ENCODE measurements around the gene SYT2.

The SYT2 gene

DNA sequence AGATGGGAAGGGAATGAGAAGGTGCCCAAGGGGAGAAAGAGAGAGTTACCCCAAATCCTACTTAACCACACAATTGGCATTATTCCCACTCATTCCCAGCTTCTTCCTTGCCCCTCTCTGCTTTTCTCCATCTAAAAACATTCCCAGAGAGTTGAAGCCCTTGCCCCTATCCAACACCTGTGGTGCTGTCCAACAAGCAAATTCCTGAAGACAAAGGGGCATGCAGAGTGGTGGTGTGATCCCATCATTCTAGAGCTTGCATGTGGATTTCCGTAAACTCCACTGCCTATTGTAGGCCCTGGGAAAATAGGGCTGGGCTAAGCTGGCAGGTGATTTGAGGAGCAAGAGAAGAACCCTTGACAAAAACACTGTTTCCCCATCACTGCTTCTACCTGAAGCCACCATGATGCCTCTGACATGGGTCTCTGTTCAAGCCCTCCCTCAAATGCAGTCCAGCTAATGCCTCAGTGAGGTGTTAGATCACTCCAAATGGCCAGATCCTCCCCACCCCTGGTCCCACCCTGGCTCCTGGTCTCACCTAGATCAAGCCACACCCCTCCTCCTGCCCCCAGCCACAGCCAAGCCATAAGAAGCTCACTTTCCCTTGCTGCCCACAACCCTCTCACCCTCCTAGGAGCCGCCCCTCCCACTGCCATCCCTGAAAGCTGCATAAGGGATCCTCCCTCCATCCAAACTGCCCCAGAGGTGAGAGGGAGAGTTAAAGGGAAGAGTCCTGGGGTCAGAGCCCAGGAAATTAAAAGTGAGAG lies 29.5 kb downstream of the SYT2 start:
- in situ Hi-C loops (cut with HindIII; ENCODE audit: low sequenced_read_pairs), result no loop called here

DNA sequence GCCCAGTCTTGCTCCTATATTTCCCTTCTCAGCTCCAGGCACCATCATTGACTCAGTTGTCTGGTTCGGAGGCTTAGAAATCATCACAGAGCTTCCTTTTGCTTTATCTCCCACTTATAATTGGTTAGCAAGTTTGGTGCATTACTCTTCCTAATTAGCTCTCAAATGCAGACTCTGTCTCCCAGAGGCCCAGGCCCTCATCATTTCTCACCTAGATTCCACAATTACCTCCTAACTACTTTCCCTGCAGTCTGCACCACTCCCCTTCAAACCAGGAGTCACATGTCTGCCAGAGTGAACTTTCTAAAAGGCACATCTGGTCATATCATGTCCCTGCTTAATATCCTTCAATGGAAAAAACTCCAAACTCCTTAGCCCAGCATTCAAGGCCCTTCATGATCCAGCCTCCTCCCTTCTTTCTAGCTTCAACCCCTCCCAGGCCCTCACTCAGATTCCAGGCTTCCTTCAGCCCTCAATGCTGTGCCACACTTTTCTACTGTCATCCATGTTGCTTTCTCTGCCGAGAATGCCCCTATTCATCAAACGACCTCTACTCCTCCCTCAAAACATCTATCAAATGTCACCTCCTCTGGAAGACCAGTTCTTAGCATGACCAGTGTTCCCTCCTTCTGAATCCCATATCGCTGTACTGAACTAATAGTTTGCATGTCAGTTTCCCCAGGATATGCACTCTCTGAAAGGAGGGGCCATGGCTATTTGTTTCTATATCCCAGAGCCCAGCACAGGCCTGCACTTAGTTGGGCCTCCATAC lies 30.7 kb downstream of the SYT2 start:
- in situ Hi-C loops (cut with HindIII; ENCODE audit: low sequenced_read_pairs), result no loop called here

DNA sequence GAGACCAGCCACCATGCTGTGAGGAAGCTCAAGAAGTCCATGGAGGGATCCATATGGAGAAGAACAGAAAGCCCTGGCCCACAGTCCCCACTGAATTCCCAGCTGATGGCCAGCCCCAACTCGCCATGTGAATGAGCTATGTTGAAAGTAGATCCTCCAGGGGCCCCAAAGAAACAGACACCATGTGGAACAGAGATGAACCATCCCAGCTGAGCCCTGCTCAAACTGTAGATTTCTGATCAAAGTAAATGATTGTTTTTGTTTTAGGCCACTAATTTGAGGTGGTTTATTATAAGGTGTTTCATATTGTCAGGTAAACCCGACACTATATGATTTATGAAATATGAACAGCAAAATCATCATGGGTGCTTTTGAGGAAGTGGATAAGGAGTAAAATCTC lies 32.8 kb downstream of the SYT2 start:
- in situ Hi-C loops (cut with HindIII; ENCODE audit: low sequenced_read_pairs), result no loop called here

- in situ Hi-C loops (cut with HindIII; ENCODE audit: low sequenced_read_pairs), result no loop called here
Measured at GRCh38 chr1:202673531-202673930, 36.7 kb downstream of the SYT2 start.

GRCh38 chr1:202671399-202671798 lies 38.9 kb downstream of the SYT2 start:
- in situ Hi-C loops (cut with HindIII; ENCODE audit: low sequenced_read_pairs), result no loop called here

DNA sequence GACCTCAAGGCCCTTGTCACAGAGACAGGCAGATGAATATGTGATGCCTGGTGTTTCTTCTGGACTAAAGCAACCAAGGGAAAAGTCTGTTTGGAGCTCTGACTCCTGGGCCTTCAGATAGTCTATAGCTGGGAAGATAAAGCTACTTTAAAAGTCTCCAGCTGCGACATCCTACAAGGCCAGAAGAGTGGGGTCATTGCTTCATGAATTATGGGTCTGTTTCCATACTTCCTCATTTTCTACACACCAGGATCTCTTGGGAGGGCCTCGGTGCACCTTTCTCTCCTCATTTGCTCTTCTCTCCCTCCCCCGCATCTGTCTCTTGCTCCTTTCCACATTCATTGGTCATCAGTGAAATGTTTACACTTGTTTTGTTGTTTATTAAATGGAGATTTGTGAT lies 44.8 kb downstream of the SYT2 start:
- in situ Hi-C loops (cut with HindIII; ENCODE audit: low sequenced_read_pairs), result no loop called here

- in situ Hi-C loops (cut with HindIII; ENCODE audit: low sequenced_read_pairs), result no loop called here
Measured at GRCh38 chr1:202664083-202664482, 46.2 kb downstream of the SYT2 start.

DNA sequence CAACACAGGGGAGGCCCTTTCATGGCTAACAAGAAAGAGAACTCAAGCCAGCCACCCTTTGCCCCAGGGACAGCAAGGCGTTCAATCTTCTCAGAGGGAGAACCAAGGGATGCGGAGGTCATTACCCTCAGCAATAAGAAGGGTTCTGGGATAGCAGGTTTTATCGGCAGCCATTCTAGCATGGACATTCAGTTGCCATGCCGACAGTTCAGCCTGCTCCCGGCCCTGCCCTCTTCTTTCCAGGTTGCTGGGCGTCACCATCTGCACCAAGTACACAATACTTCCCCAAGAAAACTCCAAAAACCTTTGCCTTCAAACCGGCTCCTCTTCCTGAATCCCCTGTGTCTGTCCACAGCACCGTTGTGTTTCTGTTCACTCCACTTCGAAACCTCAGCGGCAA lies 47.1 kb downstream of the SYT2 start:
- in situ Hi-C loops (cut with HindIII; ENCODE audit: low sequenced_read_pairs), result no loop called here

DNA sequence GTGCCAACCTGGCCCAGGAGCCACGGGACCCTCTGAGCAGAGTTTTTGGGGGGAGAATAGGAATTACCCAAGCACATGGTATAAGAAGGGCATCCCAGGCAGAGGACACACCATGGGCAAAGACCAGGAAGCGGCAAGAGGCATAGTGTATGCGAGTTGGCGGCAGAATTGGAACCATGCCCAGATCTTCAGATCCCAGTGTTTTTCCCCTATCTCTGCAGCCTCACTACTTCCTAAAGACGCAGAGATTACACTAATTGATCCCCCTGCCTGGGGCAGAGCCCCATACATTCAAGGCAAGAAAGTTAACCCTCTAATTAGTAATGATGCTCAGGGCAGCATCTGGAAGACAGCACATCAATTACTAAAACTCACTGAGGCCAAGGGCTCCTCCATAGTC lies 48.2 kb downstream of the SYT2 start:
- in situ Hi-C loops (cut with HindIII; ENCODE audit: low sequenced_read_pairs), result no loop called here

- in situ Hi-C loops (cut with HindIII; ENCODE audit: low sequenced_read_pairs), result no loop called here
Measured at GRCh38 chr1:202661136-202661845, 49.0 kb downstream of the SYT2 start.

GRCh38 chr1:202659974-202660373 lies 50.3 kb downstream of the SYT2 start:
- in situ Hi-C loops (cut with HindIII; ENCODE audit: low sequenced_read_pairs), result no loop called here

DNA sequence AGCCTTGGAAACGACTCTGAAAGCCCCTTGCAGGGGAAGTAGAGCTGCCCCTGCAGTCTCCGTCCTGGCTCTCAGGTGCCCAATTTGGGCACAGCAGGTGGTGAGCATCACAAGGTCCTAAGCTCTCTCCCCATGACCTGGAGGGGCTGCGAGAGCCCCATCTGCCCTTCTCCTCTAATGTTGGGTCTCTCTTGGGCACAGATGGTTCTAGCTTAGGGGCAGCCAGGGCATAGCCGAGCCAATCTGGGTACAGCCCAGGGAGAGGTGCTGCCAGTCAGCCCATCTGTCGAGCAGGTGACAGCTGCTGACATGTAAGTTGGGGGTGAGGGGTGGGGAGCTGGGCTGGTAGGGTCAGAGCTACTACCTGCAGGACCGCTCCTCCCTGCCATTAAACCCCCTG lies 50.7 kb downstream of the SYT2 start:
- in situ Hi-C loops (cut with HindIII; ENCODE audit: low sequenced_read_pairs), result no loop called here

- in situ Hi-C loops (cut with HindIII; ENCODE audit: low sequenced_read_pairs), result no loop called here
Measured at GRCh38 chr1:202658769-202659168, 51.5 kb downstream of the SYT2 start.

- in situ Hi-C loops (cut with HindIII; ENCODE audit: low sequenced_read_pairs), result no loop called here
Measured at GRCh38 chr1:202658251-202658759, 51.9 kb downstream of the SYT2 start.

DNA sequence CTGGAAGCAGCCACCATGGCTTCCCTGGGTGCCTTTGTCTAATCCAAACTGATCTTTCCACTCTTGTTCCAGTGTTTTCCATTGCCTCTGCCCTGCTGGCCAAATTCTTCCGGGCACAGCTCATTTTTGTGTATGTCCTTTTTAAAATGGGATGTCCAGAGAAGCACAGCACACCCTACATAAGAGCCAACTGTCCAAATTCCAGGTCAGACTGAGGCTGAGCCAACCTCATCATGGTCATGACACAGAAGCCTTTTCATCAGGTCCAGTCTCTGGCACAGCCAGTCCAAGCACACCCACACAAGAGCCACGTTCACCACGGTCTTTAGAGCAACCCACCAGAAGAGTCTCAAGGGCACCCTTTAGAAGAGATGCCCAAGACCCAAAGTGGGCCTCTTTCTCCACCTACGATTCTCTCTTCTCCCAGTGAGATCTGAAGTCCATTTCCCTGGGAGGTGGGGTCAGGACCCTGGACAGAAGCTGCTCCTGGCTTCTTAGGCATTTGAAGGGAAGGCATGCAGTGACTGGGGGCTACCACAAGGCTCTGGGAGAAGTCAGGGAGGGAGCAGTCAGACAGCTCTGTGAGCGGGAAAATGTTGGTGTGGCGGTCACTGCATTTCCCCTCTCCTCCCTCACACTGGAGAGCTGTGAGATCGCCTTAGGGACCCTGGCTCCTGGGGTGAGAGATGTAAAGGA lies 53.2 kb downstream of the SYT2 start:
- in situ Hi-C loops (cut with HindIII; ENCODE audit: low sequenced_read_pairs), result no loop called here

- in situ Hi-C loops (cut with HindIII; ENCODE audit: low sequenced_read_pairs), result no loop called here
Measured at GRCh38 chr1:202656057-202656456, 54.2 kb downstream of the SYT2 start.

- in situ Hi-C loops (cut with HindIII; ENCODE audit: low sequenced_read_pairs), result no loop called here
Measured at GRCh38 chr1:202654079-202654478, 56.2 kb downstream of the SYT2 start.

- in situ Hi-C loops (cut with HindIII; ENCODE audit: low sequenced_read_pairs), result no loop called here
Measured at GRCh38 chr1:202649553-202650392, 60.5 kb downstream of the SYT2 start.

DNA sequence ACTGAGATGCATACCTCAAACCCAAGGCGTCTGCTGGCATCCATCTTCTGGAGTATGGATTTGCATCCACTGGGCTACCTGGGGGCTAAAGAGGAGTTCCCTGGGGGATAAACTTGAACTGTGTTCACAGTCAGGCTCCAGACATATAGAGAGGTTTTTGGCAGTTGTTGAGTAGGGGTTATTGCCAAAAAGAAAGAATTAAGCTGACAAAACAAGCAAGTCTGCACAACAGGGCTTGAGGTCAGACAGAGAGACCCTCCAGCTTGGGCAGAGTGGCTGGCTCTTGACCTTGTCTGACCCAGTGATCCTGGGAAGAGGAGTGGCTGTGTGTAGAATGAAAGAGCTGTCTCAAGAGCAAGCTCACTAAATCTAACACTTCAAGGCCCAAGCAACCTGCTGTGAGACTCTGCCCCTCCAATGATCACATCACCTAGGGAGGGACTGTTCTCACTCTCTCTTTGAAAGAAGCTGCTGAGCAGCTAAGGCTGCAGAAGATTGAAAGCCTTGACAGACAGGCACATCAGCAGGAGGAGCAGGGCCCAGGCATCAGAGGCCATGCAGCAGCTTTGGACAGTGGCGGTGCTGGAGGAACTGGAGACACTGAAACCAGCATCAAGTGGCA lies 61.5 kb downstream of the SYT2 start:
- in situ Hi-C loops (cut with HindIII; ENCODE audit: low sequenced_read_pairs), result no loop called here

DNA sequence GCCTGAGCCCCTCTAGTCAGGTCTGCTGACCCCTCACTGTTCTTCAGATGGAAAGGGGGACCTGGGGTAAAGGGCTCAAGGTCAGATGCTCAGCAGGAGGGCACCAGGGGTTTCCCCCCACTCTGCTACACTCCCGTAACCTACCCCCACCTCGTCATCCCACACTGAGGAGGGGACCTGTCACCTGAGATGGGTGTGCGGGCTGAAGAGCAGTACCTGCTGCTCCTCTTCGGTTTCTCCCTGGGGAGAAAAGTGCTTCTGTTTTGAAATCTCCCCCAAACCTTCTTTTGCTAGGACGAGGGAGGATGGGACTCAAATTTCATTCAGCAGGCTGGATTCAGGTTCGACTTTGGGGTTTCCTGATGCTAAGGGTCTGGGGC lies 65.2 kb downstream of the SYT2 start:
- in situ Hi-C loops (cut with HindIII; ENCODE audit: low sequenced_read_pairs), result no loop called here
